ENCODE measurements around the gene AJAP1.

- TF ChIP-seq ZNF274 (IDR thresholded peaks at IDR 0.05; ENCODE audit: low read depth, low read length) = no peak
- TF ChIP-seq TCF7L2 (IDR thresholded peaks at IDR 0.05; ENCODE audit: borderline replicate concordance, extremely low read depth, insufficient read depth, insufficient read length) = no peak
- TF ChIP-seq CTCF (IDR thresholded peaks at IDR 0.05 in 2 of 3, conservative IDR thresholded peaks at IDR 0.05 in 1 of 3; ENCODE audit: borderline replicate concordance in 1 of 3, insufficient read depth in 1 of 3, low read depth in 2 of 3, low read length in 2 of 3) = no peak
- TF ChIP-seq CBX3 (IDR thresholded peaks at IDR 0.05; ENCODE audit: low read depth) = no peak
Observed at GRCh38 chr1:4647391-4647790, 7.0 kb upstream of the AJAP1 start.

Data from HCT116 (cell line).